Spleen (tissue), 11 donors: Measurements from ENCODE around the gene EFCC1. TPM values are rescaled to one million over a fixed set of nuclear protein-coding genes. Genes with fewer than 3 reads are reported as not detected.
A peak's percentile ranks its signal among the peaks of the same experiment; 100 is the strongest.

Experiments
- DNase-seq: peaks from one replicate; pipeline ENCODE4 v3.0.0-alpha.2; 2020
- H3K27ac ChIP-seq, 8 donors: fragments of 200-600 bp; sonication (generic) in 7 of 8; 1 replicate in 4 of 8; 2 replicates in 4 of 8; pipeline versions ENCODE4 v1.5.0 to v1.8.0; 2016 to 2021; ENCODE audit warnings: inconsistent platforms in 4 of 8, mild to moderate bottlenecking in 4 of 8, moderate library complexity in 1 of 8
- H3K27me3 ChIP-seq, 7 donors: fragments of 200-600 bp; sonication (generic) in 6 of 7; replicated peaks in 1 of 7; 1 replicate in 4 of 7; 2 replicates in 3 of 7; pipeline versions ENCODE4 v1.5.0 to v1.8.0; 2016 to 2021; ENCODE audit warnings: inconsistent platforms in 3 of 7, mild to moderate bottlenecking in 1 of 7
- H3K36me3 ChIP-seq, 6 donors: fragments of 200-600 bp; sonication (generic) in 5 of 6; 1 replicate in 4 of 6; 2 replicates in 2 of 6; pipeline versions ENCODE4 v1.5.0 to v1.8.0; 2016 to 2021; ENCODE audit warnings: inconsistent platforms in 2 of 6
- H3K4me1 ChIP-seq, 6 donors: fragments of 200-600 bp; sonication (generic) in 5 of 6; 1 replicate in 3 of 6; 2 replicates in 3 of 6; pipeline versions ENCODE4 v1.5.0 to v1.8.0; 2016 to 2021; ENCODE audit warnings: inconsistent platforms in 3 of 6
- H3K4me3 ChIP-seq, 8 donors: fragments of 200-600 bp; sonication (generic) in 7 of 8; 1 replicate in 4 of 8; 2 replicates in 4 of 8; pipeline versions ENCODE4 v1.5.0 to v1.8.0; 2016 to 2021; ENCODE audit warnings: inconsistent platforms in 4 of 8, mild to moderate bottlenecking in 4 of 8, moderate library complexity in 2 of 8
- H3K9me3 ChIP-seq, 8 donors: fragments of 200-600 bp; sonication (generic) in 7 of 8; 1 replicate in 4 of 8; 2 replicates in 4 of 8; pipeline versions ENCODE4 v1.5.0 to v1.8.0; 2016 to 2021; ENCODE audit warnings: inconsistent platforms in 4 of 8
- CTCF ChIP-seq, 11 experiments: fragments of 200-600 bp in 7 of 11; fragments of 450-650 bp in 4 of 11; sonication (generic) in 4 of 11; IDR thresholded peaks in 8 of 11; conservative IDR thresholded peaks in 3 of 11; 1 replicate in 7 of 11; 2 replicates in 4 of 11; pipeline versions ENCODE4 v1.4.0 to v1.8.0; 2016 to 2021; ENCODE audit warnings: antibody characterized with exemption in 11 of 11, inconsistent platforms in 4 of 11, mild to moderate bottlenecking in 1 of 11
- POLR2A ChIP-seq, 3 donors: fragments of 450-650 bp; IDR thresholded peaks; one replicate each; pipeline ENCODE4 v1.5.1; 2017; ENCODE audit warnings: antibody characterized with exemption in 3 of 3, mild to moderate bottlenecking in 1 of 3
- POLR2AphosphoS5 ChIP-seq, 3 donors: sonication (generic); formaldehyde crosslinking; IDR thresholded peaks; one replicate each; pipeline ENCODE4 v1.5.1; 2017; ENCODE audit warnings: antibody characterized with exemption in 3 of 3
- WGBS, 5 donors: extraction: QIAGEN DNeasy Blood & Tissue Kit in 3 of 5; methylation state at CpG; one replicate each; pipeline versions ENCODE4 v1.1.5 to v1.1.7; 2013 to 2018; 5-methylcytosine and 5-hydroxymethylcytosine counted together
- intact Hi-C: fragments of 100-400 bp; cut with DNase I; formaldehyde crosslinking; loops from one replicate; pipeline ENCODE4 v1.15.0; 2023; ENCODE audit warnings: low total_unique reads
- polyA plus RNA-seq, 3 donors: library from polyadenylated mRNA; stranded (reverse); fragments of 200-250 nt; gene quantifications; one replicate each; pipeline ENCODE4 v1.2.1, GENCODE V29; 2013
- total RNA-seq, 7 donors: library from RNA; depleted of rRNA in 3 of 7; stranded (reverse); fragments of >200 nt in 3 of 7; fragmentation: NEBNext Ultra II Directional in 4 of 7; extraction: Animal tissue kit (Norgen Biotek cat#: 25700) in 4 of 7; gene quantifications; one replicate each; pipeline versions ENCODE4 v1.1.0 to v1.2.1, GENCODE V29; 2016 to 2021
- donor health status: healthy with polysubstance abuse.
- donor health status: DM: no; HTN: no; CAD: no; lungs with moderate emphysema.
- donor health status: DM: no; HTN: no; CAD: no.
- donor health status: Bipolar disorder and iron deficiency.
- donor health status: healthy.
- donor health status: DM: no; HTN: no; CAD: no.
- donor health status: DM: yes; HTN: yes; CAD: no.

Gene EFCC1
- total and polyA plus RNA-seq, 10 donors, result 2.0 to 11.2 (median 8.1) TPM

- intact Hi-C loops, result no loop called here
- DNase-seq, result no peak
- no peak for TF ChIP-seq POLR2AphosphoS5 (IDR thresholded peaks at IDR 0.05)
- no peak for TF ChIP-seq POLR2A (IDR thresholded peaks at IDR 0.05)
- TF ChIP-seq CTCF (IDR thresholded peaks at IDR 0.05 in 8 of 11, conservative IDR thresholded peaks at IDR 0.05 in 3 of 11), result no peak
- Histone ChIP-seq H3K27ac (no peak overlapping the region), H3K27me3 (peaks cover 0 to 37% (median 15%) of the 10 kb centered on the region in 7 donors), H3K36me3 (no peaks in the 10 kb centered on the region), H3K4me3 (no peak overlapping the region), H3K9me3 (peaks cover 0 to 23% (median 16%) of the 10 kb centered on the region in 8 donors), H3K4me1 (peaks cover 9 to 19% (median 14%) of the 10 kb centered on the region in 6 donors)
- 91 to 95% (median 94%) methylated on average over 3 to 6 of the region's 6 CpGs for WGBS, 5 donors
Measured at GRCh38 chr3:129047553-129047839, 46.4 kb downstream of the EFCC1 start.

GRCh38 chr3:129050556-129051295 is 49.6 kb downstream of the EFCC1 start:
- no peak overlapping the region for H3K27ac ChIP-seq
- TF ChIP-seq POLR2A (IDR thresholded peaks at IDR 0.05) (no peak), CTCF (IDR thresholded peaks at IDR 0.05 in 8 of 11, conservative IDR thresholded peaks at IDR 0.05 in 3 of 11) (no peak)
- no peak overlapping the region for H3K4me3 ChIP-seq
- intact Hi-C loops, result no loop called here
- peak; percentile 51 for DNase-seq
- H3K9me3 ChIP-seq, result peaks cover 0 to 12% (median 7%) of the 10 kb centered on the region in 8 donors
- peaks cover 0 to 21% (median 11%) of the 10 kb centered on the region in 7 donors for H3K27me3 ChIP-seq
- no peaks in the 10 kb centered on the region for H3K36me3 ChIP-seq
- peaks cover 10 to 28% (median 22%) of the 10 kb centered on the region in 6 donors for H3K4me1 ChIP-seq
- 88 to 94% (median 90%) methylated on average over 10 to 12 of the region's 12 CpGs for WGBS, 5 donors

GRCh38 chr3:129051871-129052340 is 50.8 kb downstream of the EFCC1 start:
- peaks cover 0 to 9% (median 0%) of the 10 kb centered on the region in 7 donors for H3K27me3 ChIP-seq
- TF ChIP-seq CTCF (IDR thresholded peaks at IDR 0.05 in 8 of 11, conservative IDR thresholded peaks at IDR 0.05 in 3 of 11), result no peak
- no peak for TF ChIP-seq POLR2A (IDR thresholded peaks at IDR 0.05)
- TF ChIP-seq POLR2AphosphoS5 (IDR thresholded peaks at IDR 0.05), result no peak
- intact Hi-C loops, result no loop called here
- no peak for DNase-seq
- H3K4me1 ChIP-seq, result peaks cover 5 to 18% (median 14%) of the 10 kb centered on the region in 6 donors
- 65 to 85% (median 75%) methylated on average over 5 of the region's 5 CpGs for WGBS, 5 donors
- no peaks in the 10 kb centered on the region for H3K36me3 ChIP-seq
- H3K9me3 ChIP-seq, result peaks cover 0 to 12% (median 7%) of the 10 kb centered on the region in 8 donors
- H3K4me3 ChIP-seq, result no peak overlapping the region
- H3K27ac ChIP-seq, result peak overlapping the region in 2 of 8 donors; percentile 39 to 43

- 73 to 89% (median 81%) methylated on average over 6 of the region's 6 CpGs for WGBS, 5 donors
- Histone ChIP-seq H3K27ac (peak overlapping the region in 5 of 8 donors; percentile 8 to 61 (median 39)), H3K4me3 (no peak overlapping the region), H3K9me3 (peaks cover 0 to 10% (median 7%) of the 10 kb centered on the region in 8 donors), H3K4me1 (peaks cover 5 to 18% (median 14%) of the 10 kb centered on the region in 6 donors), H3K36me3 (no peaks in the 10 kb centered on the region), H3K27me3 (peaks cover 0 to 1% (median 0%) of the 10 kb centered on the region in 7 donors)
- intact Hi-C loops, result no loop called here
- TF ChIP-seq CTCF (IDR thresholded peaks at IDR 0.05 in 8 of 11, conservative IDR thresholded peaks at IDR 0.05 in 3 of 11), result no peak
- no peak for TF ChIP-seq POLR2A (IDR thresholded peaks at IDR 0.05)
- no peak for TF ChIP-seq POLR2AphosphoS5 (IDR thresholded peaks at IDR 0.05)
- DNase-seq, result peak; percentile 55
Measured at GRCh38 chr3:129052675-129053074, 51.6 kb downstream of the EFCC1 start.
